Ishikawa (cell line): ENCODE results near the gene COL4A2.
A peak's percentile ranks its signal among the peaks of the same experiment; 100 is the strongest.

Experiments
- CEBPB ChIP-seq: IDR thresholded peaks from 2 replicates; pipeline ENCODE4 v1.6.1; 2012
- CREB1 ChIP-seq: IDR thresholded peaks from 2 replicates; pipeline ENCODE4 v1.6.1; 2012; ENCODE audit warnings: low read depth
- EGR1 ChIP-seq: IDR thresholded peaks from 2 replicates; pipeline ENCODE4 v1.6.1; 2012
- EP300 ChIP-seq: IDR thresholded peaks from 2 replicates; pipeline ENCODE4 v1.6.1; 2012; ENCODE audit warnings: borderline replicate concordance
- FOXM1 ChIP-seq: IDR thresholded peaks from 2 replicates; pipeline ENCODE4 v1.6.1; 2012; ENCODE audit warnings: low read depth, borderline replicate concordance
- NFIC ChIP-seq: IDR thresholded peaks from 2 replicates; pipeline ENCODE4 v1.6.1; 2012
- RAD21 ChIP-seq: IDR thresholded peaks from 2 replicates; pipeline ENCODE4 v1.6.1; 2012; ENCODE audit warnings: low read depth
- REST ChIP-seq: IDR thresholded peaks from 2 replicates; pipeline ENCODE4 v1.6.1; 2012; ENCODE audit warnings: low read depth, mild to moderate bottlenecking
- TAF1 ChIP-seq: IDR thresholded peaks from 2 replicates; pipeline ENCODE4 v1.6.1; 2012; ENCODE audit warnings: low read depth, mild to moderate bottlenecking
- TCF12 ChIP-seq: IDR thresholded peaks from 2 replicates; pipeline ENCODE4 v1.6.1; 2012; ENCODE audit warnings: low read depth
- TEAD4 ChIP-seq: IDR thresholded peaks from 2 replicates; pipeline ENCODE4 v1.6.1; 2012
- USF1 ChIP-seq: IDR thresholded peaks from 2 replicates; pipeline ENCODE4 v1.6.1; 2012
- YY1 ChIP-seq: IDR thresholded peaks from 2 replicates; pipeline ENCODE4 v1.6.1; 2012; ENCODE audit warnings: low read depth
- ZBTB7A ChIP-seq: IDR thresholded peaks from 2 replicates; pipeline ENCODE4 v1.6.1; 2012; ENCODE audit warnings: low read depth
- TF ChIP-seq, protein P1 (sequence below): IDR thresholded peaks from 2 replicates; pipeline ENCODE4 v1.6.1; 2012

The COL4A2 gene

GRCh38 chr13:110306960-110307766 is at the start of gene COL4A2, which contains the start of gene COL4A1:
Gene COL4A2 (plus strand): TSS chr13:110307284. CDS start chr13:110307904, 620 bp downstream.
Gene COL4A1 (minus strand): TSS chr13:110307157. CDS start chr13:110307027, 130 bp downstream.
- TF ChIP-seq CREB1 (no peak), RAD21 (peak; percentile 4; the same call in 1 of the 2 replicates), TCF12 (no peak), ZBTB7A (0 out of 2 replicates have a peak, but pooled peaks have one; percentile 17), EP300 (no peak)
- TF ChIP-seq, protein P1, sequence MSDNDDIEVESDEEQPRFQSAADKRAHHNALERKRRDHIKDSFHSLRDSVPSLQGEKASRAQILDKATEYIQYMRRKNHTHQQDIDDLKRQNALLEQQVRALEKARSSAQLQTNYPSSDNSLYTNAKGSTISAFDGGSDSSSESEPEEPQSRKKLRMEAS, result peak; percentile 44; the same call in 1 of the 2 replicates

DNA sequence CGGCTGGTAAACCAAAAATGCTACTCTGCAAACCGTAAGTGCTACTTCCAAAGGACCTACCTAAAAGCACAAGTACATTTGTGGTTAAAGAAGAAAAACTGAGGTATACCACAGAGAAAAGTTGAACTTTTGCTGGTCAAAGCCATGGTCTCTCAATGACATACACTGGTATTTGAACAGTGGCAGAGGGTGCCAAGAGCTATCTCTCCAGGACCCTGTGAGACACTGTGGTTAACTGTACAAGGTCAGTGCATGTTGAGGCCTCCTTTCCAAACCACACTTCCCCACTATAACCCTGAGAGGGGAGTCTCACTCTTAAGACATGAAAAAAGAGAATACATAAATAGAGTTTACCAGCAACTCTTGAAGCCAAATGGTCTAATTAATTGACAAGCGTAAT is 49.7 kb upstream of the COL4A2 start:
- TF ChIP-seq ZBTB7A (no peak), YY1 (no peak)

DNA sequence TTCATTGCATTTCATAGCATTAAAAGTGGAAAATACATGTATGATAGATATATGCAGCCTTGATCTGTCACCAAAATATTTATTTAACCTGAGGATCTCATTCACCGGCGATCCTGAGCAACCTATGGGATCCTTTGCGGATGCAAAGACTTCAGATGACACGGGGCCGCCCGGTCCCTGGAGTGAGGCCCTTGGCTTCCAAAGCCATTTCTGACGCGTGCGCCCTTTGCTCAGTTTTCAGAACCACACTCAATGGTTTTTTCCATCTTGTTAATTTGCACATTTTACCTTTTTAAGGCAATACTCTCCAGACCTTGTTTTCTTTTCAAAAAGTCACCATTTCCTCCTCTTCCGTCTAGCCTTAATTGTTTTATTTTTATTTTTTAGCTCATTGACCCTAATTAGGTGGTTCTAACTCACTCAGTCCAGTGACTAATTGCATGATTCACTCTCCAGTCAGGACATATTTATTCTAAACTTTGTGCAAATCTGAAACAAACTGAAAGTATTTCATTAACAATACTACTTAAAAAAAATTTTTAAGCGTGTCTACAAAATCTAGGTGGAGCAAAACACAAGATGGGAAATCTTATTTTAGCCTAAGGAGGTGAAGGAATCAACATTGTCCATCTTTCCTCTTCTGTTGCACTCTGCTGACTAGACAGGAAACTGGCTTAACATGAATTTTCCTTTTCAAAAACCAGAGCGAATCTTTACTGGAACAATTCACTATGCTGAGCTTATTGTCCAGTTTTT is 48.0 kb upstream of the COL4A2 start:
- TF ChIP-seq REST, result no peak
- no peak for TF ChIP-seq EP300
- TF ChIP-seq YY1, result no peak
- no peak for TF ChIP-seq EGR1
- no peak for TF ChIP-seq CEBPB
- no peak for TF ChIP-seq RAD21
- TF ChIP-seq TCF12, result no peak
- TF ChIP-seq FOXM1, result no peak
- TF ChIP-seq USF1, result no peak
- TF ChIP-seq TAF1, result no peak
- TF ChIP-seq TEAD4, result no peak
- no peak for TF ChIP-seq CREB1

DNA sequence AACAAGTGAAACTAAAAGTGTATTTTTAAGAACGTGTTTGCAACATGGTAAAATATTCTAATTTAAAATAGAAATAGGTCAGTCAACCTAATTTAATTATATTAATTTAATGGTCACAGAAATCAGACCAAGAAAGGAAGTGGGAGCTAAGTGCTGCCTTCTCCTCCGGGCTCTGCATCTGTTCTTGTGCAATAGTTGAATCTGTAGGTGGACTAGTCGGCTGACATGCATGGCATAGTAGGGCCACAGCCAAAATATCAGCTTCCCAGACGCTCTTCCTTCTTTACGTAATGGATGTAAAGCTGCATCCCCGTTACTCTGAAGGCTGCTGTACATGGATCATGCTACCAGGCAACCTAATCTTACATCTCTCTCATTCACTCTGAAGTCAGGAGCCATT is 47.4 kb upstream of the COL4A2 start:
- no peak for TF ChIP-seq RAD21
- no peak for TF ChIP-seq NFIC
- TF ChIP-seq, protein P1, result no peak
- TF ChIP-seq TEAD4, result no peak
- TF ChIP-seq CEBPB, result no peak
- TF ChIP-seq REST, result no peak
- no peak for TF ChIP-seq YY1
- TF ChIP-seq TAF1, result no peak
- TF ChIP-seq FOXM1, result no peak
- TF ChIP-seq ZBTB7A, result no peak
- no peak for TF ChIP-seq USF1
- no peak for TF ChIP-seq TCF12
- TF ChIP-seq EGR1, result no peak

- TF ChIP-seq TAF1, result no peak
- TF ChIP-seq REST, result no peak
- no peak for TF ChIP-seq CEBPB
- no peak for TF ChIP-seq EGR1
- no peak for TF ChIP-seq FOXM1
- TF ChIP-seq ZBTB7A, result no peak
- TF ChIP-seq USF1, result no peak
- no peak for TF ChIP-seq TCF12
- no peak for TF ChIP-seq EP300
- no peak for TF ChIP-seq RAD21
These were observed 45.7 kb upstream of the COL4A2 start for GRCh38 chr13:110261166-110262081.
